Chondrocyte (in vitro differentiated cells): ENCODE measurements around the gene KIF5A. TPM values are rescaled to one million over a fixed set of nuclear protein-coding genes. Genes with fewer than 3 reads are reported as not detected.

Experiments
- DNase-seq: peaks from one replicate; pipeline ENCODE4 v3.0.0; 2021; ENCODE audit warnings: mixed read lengths, low spot score
- H3K27ac Mint-ChIP-seq: one replicate; pipeline ENCODE4 v1.8.0; 2021; ENCODE audit warnings: mild to moderate bottlenecking, moderate library complexity, mixed read lengths; ENCODE audit not compliant: unreplicated experiment
- H3K27me3 Mint-ChIP-seq: 2 replicates; pipeline ENCODE4 v1.8.0; 2021; ENCODE audit warnings: low read depth, mixed read lengths
- H3K36me3 Mint-ChIP-seq: 2 replicates; pipeline ENCODE4 v1.8.0; 2021; ENCODE audit warnings: low read depth, mixed read lengths
- H3K4me1 Mint-ChIP-seq: 2 replicates; pipeline ENCODE4 v1.8.0; 2021; ENCODE audit warnings: low read depth, mild to moderate bottlenecking, mixed read lengths
- H3K4me3 Mint-ChIP-seq: one replicate; pipeline ENCODE4 v1.8.0; 2021; ENCODE audit warnings: mild to moderate bottlenecking, moderate library complexity, mixed read lengths; ENCODE audit not compliant: unreplicated experiment
- H3K9me3 Mint-ChIP-seq: 2 replicates; pipeline ENCODE4 v1.8.0; 2021; ENCODE audit warnings: low read depth, mixed read lengths
- CTCF ChIP-seq: fragments of 200-600 bp; sonication (generic); IDR thresholded peaks from 2 replicates; pipeline ENCODE4 v1.5.0; 2021; ENCODE audit warnings: antibody characterized with exemption, mild to moderate bottlenecking, moderate library complexity
- total RNA-seq: library from RNA; stranded (reverse); gene quantifications from 3 replicates; pipeline ENCODE4 v1.2.1, GENCODE V29; 2021

Gene KIF5A
- total RNA-seq, 1 donor from 2014 or later: 3.5 TPM

DNA sequence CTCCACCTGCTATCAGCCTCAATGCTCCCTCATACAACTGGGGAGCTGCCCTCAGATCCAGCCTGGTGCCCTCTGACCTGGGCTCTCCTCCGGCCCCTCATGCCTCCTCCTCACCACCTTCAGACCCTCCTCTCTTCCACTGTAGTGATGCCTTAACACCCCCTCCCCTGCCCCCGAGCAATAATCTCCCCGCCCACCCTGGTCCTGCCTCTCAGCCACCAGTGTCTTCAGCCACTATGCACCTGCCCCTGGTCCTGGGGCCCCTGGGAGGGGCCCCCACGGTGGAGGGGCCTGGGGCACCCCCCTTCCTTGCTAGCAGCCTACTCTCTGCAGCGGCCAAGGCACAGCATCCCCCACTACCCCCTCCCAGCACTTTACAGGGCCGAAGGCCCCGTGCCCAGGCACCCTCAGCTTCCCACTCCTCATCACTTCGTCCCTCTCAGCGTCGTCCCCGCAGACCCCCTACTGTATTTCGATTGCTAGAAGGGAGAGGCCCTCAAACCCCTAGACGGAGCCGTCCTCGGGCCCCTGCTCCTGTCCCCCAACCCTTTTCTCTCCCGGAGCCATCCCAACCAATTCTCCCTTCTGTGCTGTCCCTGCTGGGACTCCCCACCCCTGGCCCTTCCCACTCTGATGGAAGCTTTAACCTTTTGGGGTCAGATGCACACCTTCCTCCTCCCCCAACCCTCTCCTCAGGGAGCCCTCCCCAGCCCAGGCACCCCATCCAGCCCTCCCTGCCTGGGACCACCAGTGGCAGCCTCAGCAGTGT, 24.0 kb upstream of the KIF5A start:
- H3K27me3 Mint-ChIP-seq: no peaks in the 10 kb centered on the region
- H3K4me3 Mint-ChIP-seq: no peak overlapping the region
- no peak for DNase-seq
- peaks cover 46% of the 10 kb centered on the region for H3K4me1 Mint-ChIP-seq
- H3K27ac Mint-ChIP-seq: peak overlapping the region; percentile 45
- peaks cover 19% of the 10 kb centered on the region for H3K36me3 Mint-ChIP-seq
- TF ChIP-seq CTCF: no peak
- H3K9me3 Mint-ChIP-seq: no peaks in the 10 kb centered on the region

DNA sequence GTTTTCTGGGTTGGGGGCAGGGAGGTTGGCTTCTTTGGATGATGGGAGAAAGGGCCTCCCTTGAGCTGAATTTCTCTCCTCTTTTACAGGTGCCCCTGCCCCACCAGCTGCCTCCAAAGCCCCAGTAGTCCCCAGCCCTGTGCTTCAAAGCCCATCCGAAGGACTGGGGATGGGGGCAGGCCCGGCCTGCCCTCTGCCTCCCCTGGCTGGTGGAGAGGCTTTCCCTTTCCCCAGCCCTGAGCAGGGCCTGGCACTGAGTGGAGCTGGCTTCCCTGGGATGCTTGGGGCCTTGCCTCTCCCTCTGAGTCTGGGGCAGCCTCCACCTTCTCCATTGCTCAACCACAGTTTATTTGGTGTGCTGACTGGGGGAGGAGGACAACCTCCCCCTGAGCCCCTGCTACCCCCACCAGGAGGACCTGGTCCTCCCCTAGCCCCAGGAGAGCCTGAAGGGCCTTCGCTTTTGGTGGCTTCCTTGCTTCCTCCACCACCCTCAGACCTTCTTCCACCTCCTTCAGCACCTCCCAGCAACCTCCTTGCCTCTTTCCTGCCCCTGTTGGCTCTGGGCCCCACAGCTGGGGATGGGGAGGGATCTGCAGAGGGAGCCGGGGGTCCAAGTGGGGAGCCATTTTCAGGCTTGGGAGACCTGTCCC, 23.2 kb upstream of the KIF5A start:
- TF ChIP-seq CTCF: no peak
- no peak overlapping the region for H3K4me3 Mint-ChIP-seq

GRCh38 chr12:57527184-57527583, 22.7 kb upstream of the KIF5A start:
- H3K4me3 Mint-ChIP-seq: no peak overlapping the region
- H3K36me3 Mint-ChIP-seq: peaks cover 24% of the 10 kb centered on the region
- peak overlapping the region; percentile 27 for H3K27ac Mint-ChIP-seq

More for the DNA sequence above, 23.2 kb upstream of the KIF5A start:
- no peak overlapping the region for H3K27ac Mint-ChIP-seq
- H3K27me3 Mint-ChIP-seq: no peaks in the 10 kb centered on the region
- no peak for DNase-seq
- H3K9me3 Mint-ChIP-seq: no peaks in the 10 kb centered on the region
- H3K4me1 Mint-ChIP-seq: peaks cover 38% of the 10 kb centered on the region
- peaks cover 19% of the 10 kb centered on the region for H3K36me3 Mint-ChIP-seq

GRCh38 chr12:57528176-57528575, 21.7 kb upstream of the KIF5A start:
- Mint-ChIP-seq H3K27me3 (no peaks in the 10 kb centered on the region), H3K4me3 (no peak overlapping the region), H3K36me3 (peaks cover 34% of the 10 kb centered on the region), H3K27ac (no peak overlapping the region), H3K9me3 (no peaks in the 10 kb centered on the region), H3K4me1 (peaks cover 28% of the 10 kb centered on the region)
- no peak for TF ChIP-seq CTCF
- DNase-seq: no peak

More at GRCh38 chr12:57527184-57527583, 22.7 kb upstream of the KIF5A start:
- Mint-ChIP-seq H3K9me3 (no peaks in the 10 kb centered on the region), H3K27me3 (no peaks in the 10 kb centered on the region), H3K4me1 (peaks cover 32% of the 10 kb centered on the region)
- TF ChIP-seq CTCF: no peak
- no peak for DNase-seq

- H3K27ac Mint-ChIP-seq: peak overlapping the region; percentile 59
- H3K36me3 Mint-ChIP-seq: peaks cover 35% of the 10 kb centered on the region
- DNase-seq: no peak
- H3K4me1 Mint-ChIP-seq: peaks cover 20% of the 10 kb centered on the region
- H3K27me3 Mint-ChIP-seq: no peaks in the 10 kb centered on the region
- TF ChIP-seq CTCF: no peak
- no peaks in the 10 kb centered on the region for H3K9me3 Mint-ChIP-seq
- H3K4me3 Mint-ChIP-seq: no peak overlapping the region
These were observed 20.9 kb upstream of the KIF5A start for GRCh38 chr12:57528831-57529555.
